Measurements from ENCODE around the gene TIMP3.
"Not testable (repeated sequence)": the region's sequence is repeated elsewhere in the genome, so short reads cannot be mapped to it uniquely, and the experiment has no call there.

TIMP3 gene

DNA sequence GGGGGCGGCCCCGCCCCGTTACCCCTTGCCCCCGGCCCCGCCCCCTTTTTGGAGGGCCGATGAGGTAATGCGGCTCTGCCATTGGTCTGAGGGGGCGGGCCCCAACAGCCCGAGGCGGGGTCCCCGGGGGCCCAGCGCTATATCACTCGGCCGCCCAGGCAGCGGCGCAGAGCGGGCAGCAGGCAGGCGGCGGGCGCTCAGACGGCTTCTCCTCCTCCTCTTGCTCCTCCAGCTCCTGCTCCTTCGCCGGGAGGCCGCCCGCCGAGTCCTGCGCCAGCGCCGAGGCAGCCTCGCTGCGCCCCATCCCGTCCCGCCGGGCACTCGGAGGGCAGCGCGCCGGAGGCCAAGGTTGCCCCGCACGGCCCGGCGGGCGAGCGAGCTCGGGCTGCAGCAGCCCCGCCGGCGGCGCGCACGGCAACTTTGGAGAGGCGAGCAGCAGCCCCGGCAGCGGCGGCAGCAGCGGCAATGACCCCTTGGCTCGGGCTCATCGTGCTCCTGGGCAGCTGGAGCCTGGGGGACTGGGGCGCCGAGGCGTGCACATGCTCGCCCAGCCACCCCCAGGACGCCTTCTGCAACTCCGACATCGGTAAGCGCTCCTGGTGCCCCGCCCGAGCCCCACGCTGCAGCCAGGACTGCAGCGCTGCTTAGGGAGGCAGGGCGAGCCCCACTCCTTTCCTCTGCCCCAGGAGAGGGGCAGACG, at the start of gene TIMP3:
TSS of gene TIMP3 (plus strand) at position 169 of the 700 bp plus-strand sequence. CDS start at position 466, 297 bp downstream.
- DNase-seq = peak in 43 of 56 donors; percentile 15 to 83 (median 48)

DNA sequence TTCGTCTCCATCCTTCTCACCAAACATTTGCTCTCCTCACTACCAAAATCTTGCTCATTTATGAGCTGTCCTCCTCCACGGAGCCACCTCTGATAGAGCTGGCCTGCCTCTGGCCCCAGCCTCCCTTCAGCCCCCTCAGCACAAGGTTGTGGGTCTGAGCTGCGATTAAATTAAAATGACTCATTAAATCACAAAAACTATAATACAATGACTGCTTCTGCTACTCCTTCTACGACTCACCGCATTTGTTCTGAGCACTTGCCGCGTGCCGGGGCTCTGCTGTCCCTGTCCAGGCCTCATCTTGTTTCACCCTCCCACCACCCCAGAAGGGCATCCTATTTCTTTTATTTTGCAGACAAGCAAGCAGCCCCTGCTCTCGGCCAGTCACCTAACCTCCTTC, 49.2 kb upstream of the TIMP3 start:
- no peak for DNase-seq

DNA sequence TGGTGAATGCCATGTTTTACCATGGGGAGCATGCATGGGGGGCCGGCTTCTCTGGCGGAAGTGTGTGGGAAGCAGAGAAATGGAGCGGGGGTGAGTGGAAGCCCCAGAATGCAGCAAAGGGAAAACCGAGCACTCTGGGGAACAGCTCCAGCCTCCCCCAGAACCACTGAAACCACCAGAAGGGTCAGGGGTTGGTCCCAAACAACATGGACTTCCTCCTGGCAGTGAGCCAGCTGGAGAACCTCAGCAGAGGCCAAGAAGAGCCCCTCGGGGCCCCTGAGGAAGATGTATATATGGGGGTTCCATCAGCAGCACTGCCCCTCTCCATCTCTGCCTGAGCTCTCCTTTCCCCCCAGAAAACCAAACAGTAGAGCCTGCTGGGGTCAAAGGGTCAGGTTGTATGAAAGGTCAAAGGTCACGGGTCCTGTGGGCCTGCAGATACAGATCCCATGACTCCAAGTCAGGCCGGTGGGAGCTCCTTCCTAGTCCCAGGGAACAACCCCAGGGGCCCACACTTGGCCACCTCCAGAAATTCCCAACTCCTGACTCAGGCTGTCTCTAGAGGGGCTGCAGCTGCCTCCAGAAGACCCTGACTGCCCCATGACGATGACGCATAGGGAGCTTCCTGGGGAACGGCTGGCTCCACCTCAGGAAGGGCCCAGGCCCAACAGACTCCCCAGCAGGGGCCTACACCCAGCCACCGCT, 48.5 kb upstream of the TIMP3 start:
- DNase-seq = no peak

DNA sequence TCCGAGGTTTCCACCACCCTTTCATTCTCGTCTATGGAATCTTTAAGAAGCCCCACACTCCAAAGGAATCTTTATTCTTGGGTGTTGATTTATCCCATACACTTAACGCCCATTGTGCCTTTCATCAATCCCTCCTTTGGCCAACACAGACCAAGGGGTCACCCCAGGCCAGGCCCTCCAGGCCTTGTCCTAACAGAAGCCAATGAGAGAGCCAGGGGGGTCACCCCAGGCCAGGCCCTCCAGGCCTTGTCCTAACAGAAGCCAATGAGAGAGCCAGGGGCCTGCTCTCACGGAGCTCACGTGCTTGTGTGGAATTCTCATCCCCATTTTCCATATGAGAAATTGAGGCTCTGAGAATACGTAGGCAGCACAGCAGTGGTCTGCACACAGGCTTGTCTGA, 47.9 kb upstream of the TIMP3 start:
- no peak for DNase-seq

DNA sequence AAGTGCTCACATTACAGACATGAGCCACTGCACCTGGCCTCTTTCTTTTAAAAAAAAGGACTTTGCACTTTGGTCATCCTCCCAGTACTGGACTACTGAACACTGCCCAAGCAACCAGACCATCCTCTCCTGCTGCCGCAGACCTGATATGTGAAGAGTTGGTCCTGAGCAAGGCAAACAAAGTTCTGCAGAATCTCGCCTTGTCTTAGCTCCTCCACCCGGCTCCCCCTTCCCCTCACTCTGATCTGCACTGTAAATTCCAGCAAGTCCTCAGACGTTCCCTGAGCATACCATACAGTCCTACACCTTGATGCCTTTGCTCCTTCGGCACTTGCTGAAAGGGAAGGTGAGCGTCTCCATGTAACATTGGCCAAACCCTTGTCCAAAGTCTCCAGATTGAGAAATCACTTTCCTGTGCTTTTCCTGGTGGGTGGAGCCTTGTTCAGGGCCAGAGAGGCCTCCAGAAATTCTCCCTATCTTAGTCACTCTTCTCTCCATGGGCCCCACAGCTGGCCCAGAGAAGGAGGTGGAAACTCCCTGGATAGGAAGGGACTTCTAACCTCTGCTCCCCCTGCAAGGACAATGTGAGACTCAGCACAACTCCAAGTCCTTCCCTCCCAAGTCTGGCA, 47.0 kb upstream of the TIMP3 start:
- no peak for DNase-seq

DNA sequence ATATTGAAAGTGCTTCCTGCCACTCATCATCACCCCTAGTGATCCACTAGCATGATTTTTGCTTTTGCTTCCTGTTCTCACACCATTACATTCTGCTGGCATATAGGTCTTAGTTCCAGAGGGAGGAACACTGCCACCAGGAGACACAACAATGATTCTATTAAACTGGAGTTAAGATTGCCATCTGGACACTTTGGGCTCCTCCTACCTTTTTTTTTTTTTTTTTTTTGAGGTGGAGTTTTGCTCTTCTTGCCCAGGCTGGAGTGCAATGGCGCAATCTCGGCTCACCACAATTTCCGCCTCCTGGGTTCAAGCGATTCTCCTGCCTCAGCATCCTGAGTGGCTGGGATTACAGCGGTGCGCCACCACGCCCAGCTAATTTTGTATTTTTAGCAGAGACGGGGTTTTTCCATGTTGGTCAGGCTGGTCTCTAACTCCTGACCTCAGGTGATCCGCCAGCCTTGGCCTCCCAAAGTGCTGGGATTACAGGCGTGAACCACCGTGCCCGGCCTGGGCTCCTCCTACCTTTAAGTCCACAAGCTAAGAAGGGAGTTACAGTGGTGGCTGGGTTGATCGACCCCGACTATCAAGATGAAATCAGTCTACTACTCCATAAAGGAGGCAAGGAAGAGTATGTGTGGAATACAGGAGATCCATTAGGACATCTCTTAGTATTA, 44.3 kb upstream of the TIMP3 start:
- not testable (repeated sequence) for DNase-seq

DNA sequence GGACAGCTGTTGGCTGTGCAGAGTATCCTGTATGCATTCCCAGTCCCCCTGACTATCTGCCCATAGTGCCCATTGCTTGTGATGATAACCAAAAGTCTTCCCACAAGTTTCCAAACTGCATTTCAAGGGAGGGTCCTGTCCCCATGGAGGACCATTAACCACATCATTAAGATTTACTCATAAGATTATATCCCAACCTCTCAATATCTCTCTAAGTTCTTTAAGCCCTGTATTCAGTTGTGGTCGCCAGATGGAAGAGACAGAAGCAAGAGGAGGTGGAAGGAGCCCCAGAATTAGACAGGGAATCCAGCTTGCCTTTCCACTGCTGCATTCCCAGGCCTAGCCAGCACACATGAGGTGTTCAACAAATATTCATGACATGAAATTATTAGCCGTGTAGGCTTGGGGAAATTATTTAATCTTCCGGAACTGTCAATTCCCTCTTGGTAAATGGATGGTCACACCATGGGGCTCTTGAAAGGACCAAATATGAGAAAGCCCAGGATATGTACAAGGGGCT, 42.6 kb upstream of the TIMP3 start:
- no peak for DNase-seq

DNA sequence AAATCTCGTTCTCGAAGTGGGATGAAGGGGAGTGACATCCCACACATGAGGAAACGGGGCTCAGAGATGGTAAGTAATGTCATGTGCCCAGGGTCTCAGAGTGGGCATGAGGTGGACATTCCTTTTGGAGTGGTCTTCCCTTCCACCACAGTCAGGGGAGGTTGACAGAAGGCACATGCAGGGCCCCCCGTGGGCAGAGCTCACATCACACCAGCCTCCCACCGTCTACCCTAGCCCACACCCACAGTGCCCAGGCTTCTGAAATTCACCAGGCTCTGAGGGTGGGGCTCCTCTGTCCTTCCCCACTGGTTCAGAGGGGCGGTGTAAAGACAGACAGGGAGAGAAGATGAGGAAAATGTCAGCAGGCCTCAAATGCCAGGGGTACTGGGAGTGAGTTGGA, 41.1 kb upstream of the TIMP3 start:
- DNase-seq = no peak

DNA sequence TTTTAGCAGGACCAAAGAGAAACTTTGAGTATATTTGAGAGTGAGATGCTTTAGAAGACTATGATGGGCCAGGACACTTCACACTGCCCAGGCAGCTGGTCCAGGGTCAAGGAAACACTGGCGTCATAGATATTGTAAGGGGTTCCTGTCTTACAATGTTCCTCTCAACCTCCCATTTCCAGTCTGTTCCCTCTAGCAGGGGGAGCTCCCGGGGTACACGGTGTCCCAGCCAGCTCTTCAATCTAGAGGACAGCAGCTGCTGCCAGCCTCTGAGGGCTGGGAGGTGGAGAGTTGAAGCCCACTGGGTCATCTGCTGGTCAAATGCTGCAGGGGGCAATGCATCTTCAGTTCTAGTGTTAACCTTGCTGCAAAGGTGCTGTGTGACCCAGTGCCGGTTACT, 40.7 kb upstream of the TIMP3 start:
- DNase-seq = no peak

DNA sequence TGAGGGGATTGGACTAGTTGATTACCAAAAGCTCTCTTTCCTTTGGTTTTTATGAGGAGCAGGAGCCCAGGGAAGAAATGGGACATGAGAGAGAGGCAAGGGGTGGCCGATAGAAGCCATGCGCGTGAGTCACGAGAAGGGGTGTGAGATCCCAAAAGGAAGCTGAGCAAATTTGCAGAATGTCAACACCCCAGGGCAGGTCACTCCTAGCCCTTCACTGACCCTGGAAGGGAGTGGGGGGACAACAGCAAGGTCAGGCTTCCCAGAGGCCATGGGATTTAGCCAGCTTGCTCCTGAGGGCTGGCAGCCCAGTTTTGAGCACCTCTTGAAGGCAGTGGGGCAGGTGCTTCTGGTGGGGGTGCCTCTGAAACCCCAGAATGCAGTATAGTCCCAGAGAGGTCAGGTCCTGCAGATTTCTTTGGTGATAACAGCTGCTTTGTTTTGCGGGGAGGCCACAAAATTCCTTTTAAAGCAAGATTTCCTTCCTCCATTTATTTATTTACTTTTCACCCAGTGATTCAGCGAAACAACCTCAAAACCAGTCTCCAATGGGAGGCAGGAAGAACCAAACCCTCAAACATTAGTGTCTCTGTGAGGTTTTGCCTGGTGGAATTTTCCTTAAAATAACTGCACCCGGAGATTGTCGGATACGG, 40.1 kb upstream of the TIMP3 start:
- no peak for DNase-seq

DNA sequence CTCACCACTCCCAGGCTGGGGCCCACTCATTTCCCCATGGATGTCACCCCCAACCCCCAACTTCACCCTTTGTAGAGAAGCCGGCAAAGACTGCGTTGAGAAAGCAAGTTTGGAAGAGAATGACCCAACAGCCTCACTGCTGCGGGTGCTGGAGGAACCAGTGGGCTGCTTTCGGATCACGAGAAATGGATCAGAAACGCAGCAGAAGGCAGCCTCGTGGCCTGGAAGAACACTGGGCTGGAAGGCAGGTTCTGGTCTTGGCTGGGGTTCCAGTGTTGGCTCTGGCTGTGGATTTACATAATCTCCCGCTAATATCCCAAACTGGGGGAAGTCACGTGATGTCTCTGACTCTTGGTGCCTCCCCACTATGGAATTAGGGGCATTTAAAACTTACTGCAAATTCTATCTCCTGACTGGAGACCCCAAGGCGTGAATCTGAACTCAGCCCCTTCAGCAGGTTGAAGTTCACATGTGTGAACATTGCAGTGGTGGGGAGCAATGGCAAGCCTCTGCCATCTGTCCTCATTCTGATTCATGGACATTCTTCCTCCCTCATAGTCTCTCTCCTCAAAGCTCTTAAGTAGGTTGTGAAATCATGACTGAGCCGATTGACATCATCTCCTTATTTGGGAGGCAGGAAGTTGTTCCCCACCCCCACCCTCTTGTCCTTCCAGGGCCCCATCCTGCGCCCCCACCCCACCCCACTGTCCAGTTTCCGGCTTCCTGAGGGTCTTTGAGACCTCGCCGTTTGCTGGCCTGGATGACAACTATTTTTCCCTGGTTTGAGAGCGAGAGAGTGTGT, 37.0 kb upstream of the TIMP3 start:
- DNase-seq = no peak

DNA sequence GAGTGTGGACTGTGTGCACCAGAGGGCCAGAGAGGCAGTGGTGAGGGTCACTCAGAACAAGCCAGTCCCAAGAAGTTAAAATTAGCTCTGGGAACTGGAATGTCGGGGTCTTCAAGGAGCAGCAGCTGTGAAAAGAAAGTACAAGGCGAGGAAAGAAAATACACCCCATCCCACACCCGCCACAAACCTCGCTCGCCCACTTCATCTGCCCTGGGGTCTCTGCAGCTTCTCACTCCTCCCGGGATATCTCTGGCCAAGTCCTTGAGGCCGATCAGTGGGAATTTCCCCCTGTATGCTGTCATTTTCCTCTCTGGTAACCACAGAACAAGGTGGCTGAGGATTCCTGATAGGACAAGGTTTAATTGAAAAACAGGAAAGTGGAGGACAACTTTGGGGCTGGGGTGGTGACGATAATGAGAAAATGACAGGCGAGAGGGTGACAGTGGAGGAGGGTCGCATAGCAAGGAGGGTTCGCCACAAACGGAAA, 36.3 kb upstream of the TIMP3 start:
- DNase-seq = no peak

DNA sequence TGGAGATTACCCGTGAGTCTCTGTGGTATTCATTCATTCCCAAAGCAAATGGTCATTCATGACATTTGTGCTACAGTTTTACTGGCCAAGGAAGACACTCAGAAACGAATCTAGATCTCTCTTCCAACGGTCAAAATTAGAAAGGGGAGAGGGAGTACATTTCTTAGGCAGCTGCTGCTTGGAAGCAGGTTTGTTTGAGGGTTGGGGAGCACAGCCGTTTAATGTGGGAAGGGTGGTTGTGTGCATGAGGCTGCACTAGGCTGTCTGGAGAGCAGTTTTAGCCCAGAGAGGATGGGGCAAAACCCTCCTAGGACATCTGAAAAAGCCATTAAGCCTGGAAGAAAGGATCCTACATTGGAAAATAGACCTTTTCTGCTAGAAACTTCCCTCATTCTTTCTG, 29.7 kb upstream of the TIMP3 start:
- DNase-seq = no peak

DNA sequence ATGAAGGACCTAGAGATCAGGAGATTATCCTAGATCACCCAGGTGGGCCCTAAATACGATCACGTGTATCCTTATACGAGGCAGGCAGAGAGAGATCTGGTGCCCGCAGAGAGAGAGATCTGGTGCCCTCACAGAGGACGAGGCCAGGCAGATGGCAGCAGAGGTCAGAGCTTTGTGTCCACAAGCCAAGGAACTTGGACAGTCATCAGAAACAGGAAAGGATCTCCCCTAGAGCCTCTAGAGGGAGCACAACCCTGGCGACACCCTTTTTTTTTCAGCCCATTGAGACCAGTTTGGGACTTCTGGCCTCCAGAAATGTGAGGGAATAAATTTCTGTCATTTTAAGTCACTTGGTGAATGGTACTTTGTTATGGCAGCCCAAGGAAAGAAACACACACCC, 25.5 kb upstream of the TIMP3 start:
- no peak for DNase-seq

DNA sequence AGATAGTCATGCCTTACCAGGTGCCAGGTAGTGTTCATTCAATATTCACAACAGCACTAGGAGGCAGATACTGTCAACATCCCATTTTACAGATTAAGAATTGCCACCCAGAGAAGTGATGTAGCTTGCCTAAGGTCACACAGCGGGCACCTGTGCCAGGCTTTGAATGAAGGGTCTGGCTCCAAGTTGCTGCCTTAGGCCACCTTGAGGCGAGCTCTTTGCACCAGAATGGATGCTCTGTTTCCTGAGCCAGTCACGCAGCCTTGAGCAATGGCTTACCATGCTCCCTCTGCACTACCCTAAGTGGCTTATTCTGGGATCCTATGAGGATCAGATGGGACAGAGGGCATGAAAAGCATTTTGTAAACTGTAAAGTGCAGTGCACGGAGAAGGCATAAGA, 25.1 kb upstream of the TIMP3 start:
- no peak for DNase-seq

DNA sequence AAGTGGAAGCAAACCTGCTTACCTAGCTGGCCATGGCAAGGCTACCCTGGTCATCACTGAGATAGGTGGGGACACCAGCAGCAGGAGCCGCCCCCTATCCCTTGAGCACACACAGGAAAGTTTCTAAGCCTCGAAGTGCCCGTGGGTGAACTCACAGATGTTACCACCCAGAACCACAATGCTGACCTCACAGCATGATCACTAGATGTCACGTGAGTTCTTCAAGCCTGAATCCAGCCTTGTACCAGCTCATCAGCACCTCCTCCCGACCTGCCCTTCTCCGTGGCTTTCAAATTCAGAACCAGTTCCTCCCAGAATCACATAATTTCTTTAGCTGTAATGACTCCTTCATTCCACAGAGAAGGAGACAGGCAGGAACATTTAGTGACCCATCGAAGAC, 24.7 kb upstream of the TIMP3 start:
- no peak for DNase-seq

DNA sequence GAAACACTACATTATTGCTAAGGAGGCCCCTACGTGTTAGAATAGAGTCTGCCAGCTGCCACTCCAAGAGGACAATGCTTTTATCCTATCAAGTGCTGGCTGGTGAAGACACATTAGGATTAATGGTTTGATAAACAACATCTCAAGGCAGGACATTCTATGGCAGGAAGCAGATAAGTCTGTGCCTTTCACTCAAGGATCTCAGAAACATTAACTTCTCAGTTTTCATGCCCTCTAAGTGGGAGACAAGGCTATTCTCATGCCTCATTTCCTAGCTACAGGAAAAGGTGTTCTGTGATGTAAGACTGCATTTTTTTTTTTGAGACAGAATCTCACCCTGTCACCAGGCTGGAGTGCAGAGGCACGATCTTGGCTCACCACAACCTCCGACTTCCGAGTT, 23.5 kb upstream of the TIMP3 start:
- DNase-seq = no peak

DNA sequence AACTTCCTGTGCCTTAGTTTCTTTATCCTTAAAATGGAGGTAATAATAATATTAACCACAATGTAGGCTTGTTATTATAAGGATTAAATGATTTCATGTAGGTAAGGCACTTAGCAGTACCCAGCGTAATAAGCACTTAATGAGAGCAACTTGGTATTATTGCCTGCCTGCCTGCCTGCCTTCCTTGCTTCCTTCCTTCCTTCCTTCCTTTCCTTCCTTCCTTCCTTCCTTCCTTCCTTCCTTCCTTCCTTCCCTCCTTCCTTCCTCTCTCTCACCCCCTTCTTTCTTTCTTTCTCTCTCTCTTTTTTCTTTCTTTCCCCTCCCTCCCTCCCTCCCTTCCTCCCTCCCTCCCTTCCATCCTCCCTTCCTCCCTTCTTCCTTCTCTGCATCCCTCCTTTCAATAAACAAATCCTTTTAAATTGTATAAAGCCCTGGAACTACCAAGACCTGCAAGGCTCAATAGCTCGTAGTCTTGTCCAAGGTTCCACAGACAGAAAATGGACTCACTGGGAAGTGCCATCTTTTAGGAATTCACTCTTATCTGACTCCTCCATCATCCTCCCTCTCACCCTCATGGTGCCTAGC, 20.7 kb upstream of the TIMP3 start:
- DNase-seq = no peak

DNA sequence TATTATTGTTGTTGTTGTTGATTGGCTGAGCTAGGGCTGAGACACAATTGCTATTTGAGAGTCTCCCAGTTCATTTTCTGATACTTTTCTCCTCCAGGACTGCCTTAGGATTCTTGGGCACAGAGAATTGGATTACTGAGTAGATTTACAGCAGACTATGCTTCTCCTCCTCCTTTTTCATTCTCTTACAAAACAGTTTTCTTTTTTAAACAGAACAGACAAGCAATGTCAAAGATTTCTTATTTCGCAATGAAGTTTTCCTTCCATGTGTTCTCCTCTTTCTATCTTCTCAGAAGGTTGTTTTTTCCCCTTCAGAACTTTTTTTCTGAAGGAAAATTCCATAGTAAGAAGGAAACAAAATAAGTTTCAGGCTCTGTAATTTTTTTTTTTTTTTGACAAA, 19.8 kb upstream of the TIMP3 start:
- no peak for DNase-seq

Data from nucleus accumbens (tissue), 56 donors.